Activated CD8-positive, alpha-beta memory T cell treated with anti-CD3 and anti-CD28 coated beads, Interleukin-2, amount 50 U/mL, for 1 hour (primary cell): ENCODE data around the gene PSG5.
"Not testable (repeated sequence)": the region's sequence is repeated elsewhere in the genome, so short reads cannot be mapped to it uniquely, and the experiment has no call there.

ENCODE experiments used
- DNase-seq: peaks from one replicate; pipeline ENCODE4 v3.0.0-alpha.2; 2020; ENCODE audit errors: extremely low read depth

Gene PSG5

GRCh38 chr19:43186311-43186935 is at the start of gene PSG5:
Gene PSG5, minus strand, starts transcription at chr19:43186536. Its CDS starts 131 bp downstream, at chr19:43186405.
- DNase-seq: not testable (repeated sequence)

- not testable (repeated sequence) for DNase-seq
Observed at GRCh38 chr19:43235686-43236085, 49.4 kb upstream of the PSG5 start.

- no peak for DNase-seq
Observed at GRCh38 chr19:43229315-43229714, 43.0 kb upstream of the PSG5 start.

GRCh38 chr19:43228730-43229129 is 42.4 kb upstream of the PSG5 start:
- not testable (repeated sequence) for DNase-seq

- DNase-seq: not testable (repeated sequence)
Observed at GRCh38 chr19:43226986-43227385, 40.6 kb upstream of the PSG5 start.

- no peak for DNase-seq
Observed at GRCh38 chr19:43224855-43225253, 38.5 kb upstream of the PSG5 start.

- not testable (repeated sequence) for DNase-seq
Observed at GRCh38 chr19:43224201-43224854, 38.0 kb upstream of the PSG5 start.

- not testable (repeated sequence) for DNase-seq
Observed at GRCh38 chr19:43221891-43222290, 35.6 kb upstream of the PSG5 start.

- not testable (repeated sequence) for DNase-seq
Observed at GRCh38 chr19:43219136-43219535, 32.8 kb upstream of the PSG5 start.

GRCh38 chr19:43215881-43216280 is 29.5 kb upstream of the PSG5 start:
- not testable (repeated sequence) for DNase-seq

- DNase-seq: no peak
Observed at GRCh38 chr19:43207991-43208390, 21.7 kb upstream of the PSG5 start.

GRCh38 chr19:43207174-43207573 is 20.8 kb upstream of the PSG5 start:
- DNase-seq: not testable (repeated sequence)

- DNase-seq: not testable (repeated sequence)
Observed at GRCh38 chr19:43205471-43206105, 19.3 kb upstream of the PSG5 start, which contains the start of gene PSG4. Gene PSG4, minus strand, starts transcription at chr19:43205638. Its CDS starts 102 bp downstream, at chr19:43205536.

GRCh38 chr19:43203611-43204010 is 17.3 kb upstream of the PSG5 start:
- DNase-seq: not testable (repeated sequence)

GRCh38 chr19:43201891-43202290 is 15.6 kb upstream of the PSG5 start:
- DNase-seq: not testable (repeated sequence)

- DNase-seq: not testable (repeated sequence)
Observed at GRCh38 chr19:43201337-43201801, 15.0 kb upstream of the PSG5 start.

GRCh38 chr19:43198686-43199419 is 12.5 kb upstream of the PSG5 start:
- DNase-seq: not testable (repeated sequence)

- DNase-seq: not testable (repeated sequence)
Observed at GRCh38 chr19:43197666-43198397, 11.5 kb upstream of the PSG5 start.

GRCh38 chr19:43194397-43194796 is 8.1 kb upstream of the PSG5 start:
- not testable (repeated sequence) for DNase-seq

- DNase-seq: not testable (repeated sequence)
Observed at GRCh38 chr19:43192381-43193155, 6.2 kb upstream of the PSG5 start.
